DMS 273 (cell line): Measurements from ENCODE around the gene TEX22.

Experiments used
- DNase-seq: peaks from one replicate; lab custom pipeline; 2025; ENCODE audit not compliant: unreplicated experiment; lab: John Stamatoyannopoulos, UW

The TEX22 gene

GRCh38 chr14:105398726-105399465 is 558 bp downstream of the TEX22 start:
- DNase-seq = peak; percentile 84

- no peak for DNase-seq
Measured at GRCh38 chr14:105399466-105399775, 1.1 kb downstream of the TEX22 start.

GRCh38 chr14:105400016-105400415 is 1.7 kb downstream of the TEX22 start:
- DNase-seq = no peak

- DNase-seq = no peak
Measured at GRCh38 chr14:105401699-105402098, 3.4 kb downstream of the TEX22 start.

- no peak for DNase-seq
Measured at GRCh38 chr14:105408592-105408991, 10.3 kb downstream of the TEX22 start.

GRCh38 chr14:105409364-105409763 is 11.0 kb downstream of the TEX22 start:
- no peak for DNase-seq

GRCh38 chr14:105410642-105411016 is 12.3 kb downstream of the TEX22 start:
- no peak for DNase-seq

GRCh38 chr14:105411017-105411941 is 12.9 kb downstream of the TEX22 start:
- peak; percentile 73 for DNase-seq

- no peak for DNase-seq
Measured at GRCh38 chr14:105411985-105412770, 13.8 kb downstream of the TEX22 start.

GRCh38 chr14:105412771-105413543 is 14.6 kb downstream of the TEX22 start:
- no peak for DNase-seq

GRCh38 chr14:105413544-105413886 is 15.2 kb downstream of the TEX22 start:
- no peak for DNase-seq

GRCh38 chr14:105414456-105415371 is 16.4 kb downstream of the TEX22 start:
- peak; percentile 92 for DNase-seq

GRCh38 chr14:105415481-105416428 is 17.4 kb downstream of the TEX22 start:
- no peak for DNase-seq

GRCh38 chr14:105416671-105417070 is 18.3 kb downstream of the TEX22 start:
- DNase-seq = no peak

GRCh38 chr14:105417690-105418121 is 19.4 kb downstream of the TEX22 start:
- no peak for DNase-seq

GRCh38 chr14:105418269-105419194 is 20.2 kb downstream of the TEX22 start:
- DNase-seq = peak; percentile 58
